ENCODE results near the gene ZRANB3.

GRCh38 chr2:135490376-135490775, 40.6 kb downstream of the ZRANB3 start:
- no peak for TF ChIP-seq CTCF (optimal IDR thresholded peaks at IDR 0.05 in 1 of 3, IDR thresholded peaks at IDR 0.05 in 1 of 3, conservative IDR thresholded peaks at IDR 0.05 in 1 of 3; ENCODE audit: extremely low read depth in 1 of 3, insufficient read depth in 2 of 3, low read length in 3 of 3)
- no peak for TF ChIP-seq EZH2 (IDR thresholded peaks at IDR 0.05; ENCODE audit: low read length)
